Measurements from ENCODE around the gene AXIN2.
A peak's percentile ranks its signal among the peaks of the same experiment; 100 is the strongest.

The AXIN2 gene, protein sequence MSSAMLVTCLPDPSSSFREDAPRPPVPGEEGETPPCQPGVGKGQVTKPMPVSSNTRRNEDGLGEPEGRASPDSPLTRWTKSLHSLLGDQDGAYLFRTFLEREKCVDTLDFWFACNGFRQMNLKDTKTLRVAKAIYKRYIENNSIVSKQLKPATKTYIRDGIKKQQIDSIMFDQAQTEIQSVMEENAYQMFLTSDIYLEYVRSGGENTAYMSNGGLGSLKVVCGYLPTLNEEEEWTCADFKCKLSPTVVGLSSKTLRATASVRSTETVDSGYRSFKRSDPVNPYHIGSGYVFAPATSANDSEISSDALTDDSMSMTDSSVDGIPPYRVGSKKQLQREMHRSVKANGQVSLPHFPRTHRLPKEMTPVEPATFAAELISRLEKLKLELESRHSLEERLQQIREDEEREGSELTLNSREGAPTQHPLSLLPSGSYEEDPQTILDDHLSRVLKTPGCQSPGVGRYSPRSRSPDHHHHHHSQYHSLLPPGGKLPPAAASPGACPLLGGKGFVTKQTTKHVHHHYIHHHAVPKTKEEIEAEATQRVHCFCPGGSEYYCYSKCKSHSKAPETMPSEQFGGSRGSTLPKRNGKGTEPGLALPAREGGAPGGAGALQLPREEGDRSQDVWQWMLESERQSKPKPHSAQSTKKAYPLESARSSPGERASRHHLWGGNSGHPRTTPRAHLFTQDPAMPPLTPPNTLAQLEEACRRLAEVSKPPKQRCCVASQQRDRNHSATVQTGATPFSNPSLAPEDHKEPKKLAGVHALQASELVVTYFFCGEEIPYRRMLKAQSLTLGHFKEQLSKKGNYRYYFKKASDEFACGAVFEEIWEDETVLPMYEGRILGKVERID
- 22.8 to 23.1 (median 22.9) reads per million in 4 donors for total RNA-seq

DNA sequence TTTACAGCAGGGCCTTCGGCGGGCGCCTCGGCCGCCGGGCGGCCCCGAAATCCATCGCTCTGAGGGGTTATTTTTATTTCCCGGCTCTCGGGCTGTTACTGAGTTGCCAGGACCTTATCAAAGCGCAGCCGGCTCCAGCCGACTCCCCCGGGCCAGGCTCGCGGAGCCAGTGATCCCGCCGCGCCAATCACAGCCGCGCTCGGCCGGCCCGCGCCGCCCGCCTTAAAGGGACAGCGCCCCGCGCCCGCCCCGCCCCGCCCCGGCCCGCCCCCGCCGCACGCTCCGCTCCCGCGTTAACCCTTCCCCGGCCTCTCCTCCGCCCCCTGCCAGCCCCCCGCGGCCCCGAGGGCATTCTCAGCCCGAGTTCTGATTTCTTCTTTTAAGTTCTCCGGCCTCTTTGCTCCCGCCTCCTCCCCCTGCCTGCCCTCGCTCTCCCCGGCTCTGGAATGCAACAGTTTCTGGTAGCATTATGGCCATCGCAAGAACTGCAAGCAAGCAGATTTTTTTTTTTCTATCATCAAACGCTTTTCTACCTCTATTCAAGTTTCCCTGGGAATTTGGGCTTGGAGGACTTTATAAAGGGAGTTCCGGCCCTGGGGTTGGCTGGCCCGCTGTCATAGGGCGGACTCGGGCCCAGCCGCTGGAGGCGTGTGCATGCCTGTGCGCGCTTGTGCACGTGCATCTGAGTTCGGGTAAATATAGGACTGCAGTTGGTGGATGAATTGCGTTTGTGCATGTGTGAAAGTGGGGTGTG lies at the start of gene AXIN2:
AXIN2 (minus strand) TSS at position 197 of the 754 bp plus-strand sequence. CDS start 3,028 bp downstream, outside the sequence.
- DNase-seq = peak; percentile 72 to 87 (median 80)

DNA sequence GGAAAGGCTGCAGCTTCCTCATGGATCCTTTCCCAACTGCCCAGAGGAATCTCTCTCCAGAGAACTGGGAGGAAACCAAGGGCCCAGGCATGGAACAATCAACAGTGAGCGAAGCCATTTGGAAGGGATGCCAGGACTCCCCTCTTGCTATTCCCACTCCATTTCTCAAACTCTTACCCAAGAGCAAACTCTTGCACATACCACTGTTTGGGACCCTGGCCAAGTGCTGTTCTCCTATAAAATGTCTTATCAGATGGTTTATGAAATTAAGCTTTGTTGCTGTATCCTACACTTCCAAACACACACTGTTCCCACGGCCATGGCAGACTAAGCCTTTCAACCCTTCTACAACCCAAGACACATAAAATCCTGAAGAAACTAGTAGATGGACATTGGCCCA lies 48.3 kb upstream of the AXIN2 start:
- DNase-seq = no peak

DNA sequence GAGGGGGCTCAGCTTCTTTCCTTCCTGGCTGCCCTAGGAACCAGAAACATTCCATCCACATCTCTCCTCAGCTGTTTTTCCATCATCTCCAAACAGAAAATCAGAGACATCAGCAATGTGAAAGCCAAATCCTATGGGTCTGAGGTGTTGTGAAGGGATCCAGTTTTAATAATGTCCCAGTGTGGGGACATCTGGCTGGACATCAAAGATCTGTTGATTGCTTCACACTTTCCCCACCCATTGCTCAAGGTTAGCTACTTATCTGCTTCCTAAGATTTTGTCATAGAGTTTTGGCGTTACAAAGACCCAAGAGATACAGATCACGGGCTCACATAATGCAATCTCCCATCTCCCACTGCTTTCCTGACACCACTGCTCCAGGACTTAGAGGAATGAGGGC lies 47.8 kb upstream of the AXIN2 start:
- DNase-seq = no peak

DNA sequence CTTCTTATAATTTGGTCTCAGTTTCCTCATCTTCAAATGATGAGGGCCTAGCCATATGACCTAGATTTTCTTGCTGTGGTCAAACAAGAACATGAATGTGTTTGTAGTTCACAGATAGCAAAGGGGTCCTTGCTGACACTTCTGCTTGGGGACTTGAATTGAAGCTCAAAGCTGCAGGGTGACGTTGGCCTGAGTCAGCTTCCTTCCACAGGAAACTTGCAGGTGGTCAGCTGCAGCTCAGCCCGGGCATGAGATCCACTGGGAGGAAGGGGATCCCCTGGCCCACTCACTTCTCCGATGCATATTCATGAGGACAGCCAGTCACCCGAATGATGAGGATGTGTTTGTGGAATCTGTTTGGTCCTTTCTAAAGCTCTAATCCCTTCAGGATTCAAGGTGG lies 42.6 kb upstream of the AXIN2 start:
- no peak for DNase-seq

DNA sequence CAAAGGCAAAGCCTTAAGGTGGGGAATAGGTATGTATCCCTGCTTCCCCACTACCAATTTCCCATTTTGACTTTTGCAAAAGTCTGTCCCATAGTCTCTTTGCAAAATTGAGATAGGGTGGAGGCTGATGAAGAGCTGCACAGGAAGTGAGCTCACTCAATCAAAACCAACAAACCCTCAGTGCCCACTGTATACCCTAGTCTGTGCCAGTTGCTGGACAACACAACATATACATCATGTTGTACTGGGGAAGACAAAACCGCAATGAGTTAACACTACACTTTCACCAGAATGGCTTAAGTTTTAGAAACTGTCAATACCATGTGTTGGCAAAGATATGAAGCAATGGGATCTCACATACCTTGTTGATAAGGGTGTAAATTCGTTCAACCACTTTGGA lies 40.4 kb upstream of the AXIN2 start:
- no peak for DNase-seq

DNA sequence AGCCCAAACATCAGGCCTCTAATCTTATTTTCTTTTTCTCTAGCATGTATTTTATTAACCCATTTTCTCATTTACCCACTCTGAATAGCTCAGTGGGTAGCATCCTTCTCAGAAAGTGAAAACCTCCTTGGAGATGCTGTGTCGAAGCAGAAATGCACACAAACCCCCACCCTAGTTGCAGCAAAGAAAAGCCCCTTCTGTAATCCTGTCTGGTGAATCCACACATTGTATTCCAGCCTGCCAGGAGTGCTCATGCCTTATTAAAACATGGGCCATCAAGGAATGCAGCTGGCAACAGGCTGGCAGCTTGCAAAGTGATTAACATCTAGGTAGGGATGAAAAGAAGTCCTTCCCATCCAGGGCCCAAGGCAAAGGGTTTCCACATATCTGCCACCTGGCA lies 39.7 kb upstream of the AXIN2 start:
- DNase-seq = no peak

DNA sequence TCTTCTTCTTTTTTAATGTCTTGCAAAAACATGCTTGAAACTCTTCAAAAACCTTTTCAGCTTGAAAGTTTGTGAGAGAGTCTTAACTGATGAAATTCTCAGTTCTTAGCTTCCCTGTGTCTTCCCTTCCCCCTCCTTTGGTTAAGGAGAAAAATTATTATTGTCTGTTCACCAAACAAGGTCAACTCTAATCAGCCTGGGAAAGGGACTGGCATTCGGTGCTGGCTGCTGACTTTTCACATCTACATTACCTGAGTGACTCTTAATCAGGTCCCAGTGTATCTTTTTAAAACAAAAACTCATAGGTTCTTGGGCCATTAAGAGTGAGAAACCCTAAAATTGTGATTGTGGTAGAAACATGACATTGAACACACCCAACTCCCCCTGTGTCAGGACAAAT lies 39.1 kb upstream of the AXIN2 start:
- no peak for DNase-seq

DNA sequence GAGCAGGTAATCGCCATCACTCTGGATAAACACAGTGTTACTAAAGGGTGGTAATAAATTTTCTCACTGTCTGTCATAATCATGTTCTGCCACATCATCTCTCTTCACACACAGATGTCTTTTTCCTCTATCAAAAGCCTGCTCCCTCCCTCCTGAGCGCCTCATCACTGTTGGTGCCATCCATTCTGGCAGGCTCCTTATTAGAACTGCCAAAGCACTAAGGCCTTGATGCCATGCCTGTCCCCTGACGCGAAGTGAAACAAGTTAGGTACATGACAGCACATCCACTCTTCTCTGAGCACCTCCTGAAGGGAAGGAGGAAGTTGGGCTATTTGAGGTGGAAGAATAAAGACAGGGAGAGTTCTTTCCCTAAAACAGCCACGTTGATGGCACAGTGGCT lies 38.2 kb upstream of the AXIN2 start:
- DNase-seq = no peak

DNA sequence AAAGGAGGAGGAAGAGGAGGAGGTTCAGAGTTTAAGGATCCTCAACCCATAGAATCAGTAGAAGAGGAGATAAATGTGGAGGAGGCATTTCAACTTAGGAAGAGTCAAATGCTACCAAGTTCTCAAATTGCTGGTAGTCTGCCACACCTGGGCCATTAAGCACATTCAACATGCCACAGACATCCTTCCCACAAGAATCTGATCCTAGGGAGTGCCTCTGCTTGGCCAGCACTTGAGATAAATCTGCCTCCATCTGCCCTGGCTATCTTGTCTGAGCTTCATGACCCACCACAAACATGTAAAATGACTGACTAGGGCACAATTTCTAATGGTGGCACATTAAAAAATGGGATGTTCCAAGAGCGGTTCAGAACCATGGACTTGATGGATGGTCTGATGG lies 37.3 kb upstream of the AXIN2 start:
- no peak for DNase-seq

DNA sequence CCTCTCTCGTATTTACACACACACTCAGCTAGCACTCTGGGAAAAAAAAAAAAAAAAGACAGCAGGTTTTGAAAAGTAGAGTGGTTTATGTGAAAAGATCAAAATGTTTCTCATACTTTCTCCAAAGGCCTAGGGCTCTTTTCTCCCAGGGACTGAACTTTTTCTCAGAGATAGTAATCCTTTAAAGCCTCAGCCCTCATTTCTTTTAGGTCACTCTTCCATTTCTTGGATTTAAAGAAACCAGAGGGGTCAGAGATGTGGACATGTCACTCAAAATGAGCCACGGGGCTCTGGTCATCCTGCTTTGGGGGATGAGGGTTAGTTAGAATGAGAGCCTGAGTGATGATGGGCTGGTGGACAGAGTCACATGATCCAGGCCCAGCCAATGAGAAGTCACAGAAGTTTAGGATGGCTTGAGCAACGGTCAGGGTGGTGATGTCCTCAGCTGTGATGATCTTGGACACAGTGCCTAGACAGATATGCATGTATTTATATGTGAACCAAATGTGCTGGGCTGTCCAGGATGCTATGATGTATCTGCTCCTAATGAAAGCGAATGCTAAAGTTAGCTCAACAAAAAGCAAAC lies 33.7 kb upstream of the AXIN2 start:
- DNase-seq = no peak

DNA sequence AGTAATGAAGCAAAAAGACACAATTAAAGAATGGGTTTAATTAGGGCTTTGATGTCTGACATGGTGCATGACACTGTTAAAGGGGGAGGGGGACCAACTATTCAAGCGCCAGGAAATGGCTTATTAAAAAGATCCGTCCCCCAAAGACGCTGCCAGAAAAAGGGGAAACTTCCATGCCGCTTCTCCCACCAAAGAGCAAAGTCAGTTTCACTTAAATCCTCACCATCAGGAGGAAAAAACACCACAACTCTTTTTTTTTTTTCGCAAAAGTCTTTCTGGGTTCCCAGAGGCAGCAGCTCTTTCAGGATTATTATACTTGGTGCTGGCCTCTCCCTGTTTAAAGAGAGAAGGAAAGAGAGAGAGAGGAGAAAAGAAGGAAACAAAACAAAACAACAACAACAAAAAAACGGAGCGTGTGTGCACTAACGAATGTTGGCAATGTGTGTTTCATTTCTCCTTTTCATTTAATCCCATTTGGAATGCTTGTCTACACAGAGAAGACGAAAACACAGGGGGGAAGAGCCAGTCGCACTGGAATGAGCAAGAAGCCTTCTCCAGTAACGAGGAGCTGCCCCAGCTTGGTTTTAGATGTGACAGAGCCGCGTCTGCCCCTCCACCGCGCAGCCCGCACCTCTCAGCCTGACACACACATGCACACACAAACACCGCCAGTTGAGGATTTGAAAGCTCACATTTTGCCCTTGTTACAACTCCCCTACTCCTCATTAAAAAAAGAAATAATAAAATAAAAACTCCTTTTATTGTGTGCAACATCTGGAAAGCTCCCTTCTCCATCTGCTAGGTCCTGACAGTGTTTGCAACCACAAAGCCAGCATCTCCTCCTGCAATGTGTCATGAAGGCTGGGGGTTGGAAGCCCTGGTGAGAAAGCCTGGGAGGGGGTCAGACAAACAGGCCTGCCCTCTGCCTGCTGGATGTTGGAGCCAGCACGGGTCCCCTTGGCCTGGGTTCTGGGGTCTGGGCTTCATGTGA lies 32.7 kb upstream of the AXIN2 start:
- DNase-seq = no peak

DNA sequence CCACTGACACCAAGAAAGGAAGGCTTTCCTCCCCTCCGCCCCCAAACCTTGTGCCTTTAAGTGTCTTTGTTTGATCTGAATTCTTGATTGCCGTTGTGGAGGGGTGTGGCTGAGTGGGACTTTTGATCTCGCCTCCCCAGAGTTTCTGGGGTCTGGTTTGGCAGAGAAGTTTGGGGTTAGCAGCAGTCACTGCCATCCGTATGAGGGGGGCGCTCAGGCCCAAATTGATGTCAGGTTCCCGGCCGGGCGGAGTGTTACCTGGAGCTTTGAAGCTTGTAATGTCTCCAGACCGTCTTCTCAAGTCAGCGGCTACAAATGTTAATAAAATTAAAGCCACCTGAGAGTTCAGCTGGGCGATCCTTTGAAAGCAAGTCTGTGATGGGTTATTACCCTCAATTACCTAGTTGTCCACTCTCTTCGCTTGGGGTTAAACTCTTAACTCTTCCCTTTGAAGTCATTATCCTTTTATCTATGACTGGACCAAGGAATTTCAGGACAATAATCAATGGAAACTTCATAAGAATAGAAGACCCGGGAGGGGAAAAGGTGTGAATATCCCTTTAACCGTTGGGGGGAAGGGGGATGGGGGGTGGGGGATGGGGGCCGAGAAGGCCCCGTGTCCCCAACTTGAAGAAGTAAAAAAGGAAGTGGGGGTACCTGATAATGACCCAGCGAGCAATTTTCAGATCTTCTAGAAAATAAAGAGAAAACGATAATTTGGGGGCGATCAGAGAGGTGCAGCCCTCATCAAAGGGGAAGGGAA lies 31.8 kb upstream of the AXIN2 start:
- no peak for DNase-seq

DNA sequence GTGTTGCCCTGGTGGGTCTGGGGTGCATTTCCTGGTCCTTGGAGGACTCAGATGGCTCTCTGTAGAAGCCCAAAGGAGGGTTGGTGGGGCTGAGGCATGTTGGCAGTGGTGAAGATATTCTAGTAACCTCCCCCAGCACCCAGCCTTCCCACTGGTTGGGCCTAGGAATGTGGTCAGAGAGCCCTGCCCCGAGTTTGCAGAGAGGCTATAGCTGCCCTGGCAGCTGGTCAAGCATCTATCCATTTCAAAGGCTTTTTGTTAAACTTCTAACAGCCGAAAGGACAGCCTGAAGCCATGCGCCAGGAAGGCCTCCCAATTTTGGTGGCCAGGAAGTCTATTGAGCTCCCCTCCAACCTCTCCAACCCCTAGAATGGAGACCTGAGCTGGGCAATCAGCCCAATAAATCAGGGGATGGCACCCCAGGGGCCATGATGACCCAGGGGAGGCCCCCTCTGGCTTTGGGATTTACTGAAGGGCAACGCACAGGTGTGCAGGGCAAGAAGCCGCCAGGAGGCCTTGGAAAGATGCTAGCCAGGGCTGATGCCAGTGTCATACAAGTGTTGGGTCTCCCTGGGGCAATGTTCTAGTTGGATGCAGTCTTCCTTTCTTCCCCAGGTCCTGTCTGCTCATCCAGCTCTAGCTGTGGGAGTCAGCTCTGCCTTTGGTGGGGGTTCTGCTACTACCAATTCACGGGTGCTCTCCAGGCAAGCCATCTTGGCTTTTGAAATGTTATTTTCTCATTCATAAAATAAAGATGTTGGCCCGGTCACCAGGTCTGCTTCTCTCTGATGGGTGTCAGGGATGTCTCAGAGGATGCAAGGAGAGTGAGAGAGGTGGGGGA lies 30.9 kb upstream of the AXIN2 start:
- no peak for DNase-seq

DNA sequence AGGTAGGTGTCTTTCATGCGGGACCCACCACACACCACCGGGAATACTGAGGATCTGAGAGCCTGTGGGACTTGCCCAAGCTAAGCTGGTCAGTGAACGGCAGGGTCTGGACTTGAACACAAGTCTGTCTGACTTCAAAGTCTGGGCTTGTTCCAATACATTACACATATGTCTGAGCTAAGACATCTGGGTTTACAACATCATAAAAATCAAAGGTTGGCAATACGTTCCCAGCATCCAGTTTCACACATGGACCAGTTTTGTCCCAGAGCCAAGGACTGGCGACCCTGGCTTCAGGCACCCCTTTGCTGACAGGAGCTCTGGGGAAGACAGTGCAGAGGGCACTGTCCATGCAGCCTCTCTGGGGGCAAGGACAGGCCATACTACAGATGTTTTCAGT lies 27.9 kb upstream of the AXIN2 start:
- DNase-seq = no peak

DNA sequence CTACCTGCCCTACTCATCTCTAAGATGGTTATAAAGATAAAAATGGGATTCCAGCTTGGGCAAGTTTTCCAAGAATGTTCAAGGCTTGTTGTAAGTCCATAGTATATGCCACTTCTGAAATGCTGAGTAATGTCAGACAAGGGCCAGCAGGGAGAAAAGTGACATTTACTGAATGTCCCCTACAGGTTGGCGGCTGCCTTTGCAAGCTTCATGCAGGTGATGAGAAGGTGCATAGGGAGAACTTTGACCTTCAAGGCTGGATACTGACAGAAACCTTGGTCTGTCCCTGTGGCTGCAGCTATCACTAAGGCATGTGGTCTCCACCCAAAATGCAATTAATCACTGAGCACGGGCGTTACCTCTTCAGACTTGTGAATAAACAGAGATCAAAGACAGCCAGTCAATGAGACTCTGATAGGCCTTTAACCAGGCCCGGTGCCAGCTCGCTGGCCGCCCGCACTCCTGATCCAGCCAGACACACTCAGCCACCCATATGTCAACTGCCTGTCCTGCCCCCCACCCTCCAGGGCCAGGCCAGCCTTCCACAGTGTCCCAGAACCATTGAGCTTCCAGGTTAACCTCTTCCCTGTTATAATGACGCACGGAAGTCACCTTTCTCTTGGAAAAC lies 26.8 kb upstream of the AXIN2 start:
- DNase-seq = no peak

DNA sequence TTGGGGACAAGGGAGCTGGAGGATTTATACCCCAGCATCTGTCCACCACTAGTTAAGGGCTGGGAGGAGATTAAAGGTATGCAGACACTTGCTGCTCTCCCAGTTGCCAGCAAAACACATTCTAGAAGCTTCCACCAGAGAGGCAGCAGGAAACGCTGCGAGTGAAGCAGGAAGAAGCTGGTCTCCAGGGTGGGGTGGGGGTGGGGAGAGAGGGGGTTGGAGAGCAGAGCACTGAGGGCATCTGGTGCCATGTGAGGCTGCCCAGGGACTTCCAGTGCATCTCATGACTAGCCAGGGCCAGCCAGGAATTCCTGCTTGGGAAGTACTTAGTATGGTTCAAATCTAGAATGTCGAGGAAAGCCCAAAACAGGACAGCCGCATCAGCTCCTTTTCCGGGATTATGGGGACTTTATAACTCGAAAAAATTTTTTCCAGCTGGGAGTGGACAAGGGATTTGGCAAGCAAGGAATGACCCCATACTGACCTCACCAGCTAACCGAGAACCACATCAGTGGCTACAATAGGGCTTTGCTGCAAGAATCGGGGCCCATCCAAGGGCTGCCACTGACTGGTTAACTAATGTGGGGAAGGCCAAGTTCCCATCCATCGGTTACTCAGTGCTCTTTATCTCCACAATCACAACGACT lies 26.2 kb upstream of the AXIN2 start:
- DNase-seq = no peak

DNA sequence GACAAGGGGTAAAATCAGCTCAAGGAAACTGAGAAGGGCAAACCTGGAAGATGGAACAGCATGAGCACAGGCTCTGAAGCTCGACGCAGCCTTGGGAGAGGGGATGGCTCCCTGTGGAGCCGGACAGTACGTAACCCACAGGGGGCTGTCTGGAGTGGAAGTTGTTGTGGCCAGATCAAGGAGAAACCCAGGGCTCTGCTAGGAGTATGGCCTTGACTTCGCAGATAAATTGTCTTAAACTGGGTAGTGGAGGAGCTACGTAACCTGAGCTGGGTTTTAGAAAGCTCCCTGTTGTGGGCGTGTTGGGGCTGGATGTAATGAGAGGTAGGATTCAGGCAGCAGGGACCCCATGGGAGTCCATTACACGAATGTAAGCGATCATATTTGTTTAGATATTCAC lies 25.5 kb upstream of the AXIN2 start:
- no peak for DNase-seq

DNA sequence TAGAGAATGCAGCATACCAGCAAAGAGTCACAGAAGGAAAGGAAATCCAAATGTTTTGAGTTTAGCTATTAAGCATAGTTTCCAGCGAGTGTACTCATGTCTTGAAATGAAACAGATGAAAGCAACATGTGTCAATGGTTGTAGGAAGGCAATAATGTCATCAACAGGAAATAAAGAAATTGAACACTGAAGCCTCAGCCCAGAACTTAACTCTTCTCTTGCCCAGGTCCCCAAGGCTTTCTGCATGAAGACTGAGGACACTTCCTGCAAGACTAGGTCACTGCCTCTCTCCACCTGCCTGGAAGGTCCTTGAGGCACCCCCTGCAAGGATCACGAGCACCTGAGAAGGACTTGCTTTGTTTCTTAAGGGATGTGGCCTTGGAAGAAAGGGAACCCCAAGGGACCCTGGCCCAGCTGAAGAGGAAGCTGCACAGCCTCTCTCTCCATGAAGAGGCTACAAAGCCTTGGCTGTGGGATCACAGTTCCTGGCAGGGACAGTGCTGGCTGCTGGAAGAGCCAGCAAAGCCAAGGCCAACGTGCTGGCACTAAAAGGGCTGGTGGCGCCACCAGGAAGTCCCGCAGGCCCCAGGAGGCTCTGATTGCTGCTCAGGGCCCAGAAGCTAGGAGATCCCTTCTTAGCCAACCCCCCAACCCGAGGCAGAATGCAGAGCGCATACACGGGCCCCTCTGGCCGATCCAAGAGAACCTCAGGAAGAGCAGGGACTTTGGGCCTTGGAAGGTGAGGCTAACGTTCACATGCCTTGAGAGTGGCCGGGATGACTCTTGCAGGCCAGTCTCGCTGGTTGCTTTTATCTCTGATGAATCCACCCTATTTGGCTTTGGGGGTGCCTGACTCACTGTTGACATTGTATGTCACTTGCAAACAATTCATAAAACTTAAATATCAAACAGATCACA lies 23.4 kb upstream of the AXIN2 start:
- DNase-seq = no peak

Measured in T-helper 1 cell (primary cell).